Activated CD4-positive, alpha-beta T cell treated with anti-CD3 and anti-CD28 coated beads, Interleukin-2, amount 50 U/mL, for 24 hours (primary cell): ENCODE data around the gene SLC15A2.

Source experiments
- DNase-seq, 2 donors: peaks; one replicate each; pipeline ENCODE4 v3.0.0-alpha.2; 2020; ENCODE audit warnings: low read depth in 1 of 2, low spot score in 1 of 2

SLC15A2 gene

DNA sequence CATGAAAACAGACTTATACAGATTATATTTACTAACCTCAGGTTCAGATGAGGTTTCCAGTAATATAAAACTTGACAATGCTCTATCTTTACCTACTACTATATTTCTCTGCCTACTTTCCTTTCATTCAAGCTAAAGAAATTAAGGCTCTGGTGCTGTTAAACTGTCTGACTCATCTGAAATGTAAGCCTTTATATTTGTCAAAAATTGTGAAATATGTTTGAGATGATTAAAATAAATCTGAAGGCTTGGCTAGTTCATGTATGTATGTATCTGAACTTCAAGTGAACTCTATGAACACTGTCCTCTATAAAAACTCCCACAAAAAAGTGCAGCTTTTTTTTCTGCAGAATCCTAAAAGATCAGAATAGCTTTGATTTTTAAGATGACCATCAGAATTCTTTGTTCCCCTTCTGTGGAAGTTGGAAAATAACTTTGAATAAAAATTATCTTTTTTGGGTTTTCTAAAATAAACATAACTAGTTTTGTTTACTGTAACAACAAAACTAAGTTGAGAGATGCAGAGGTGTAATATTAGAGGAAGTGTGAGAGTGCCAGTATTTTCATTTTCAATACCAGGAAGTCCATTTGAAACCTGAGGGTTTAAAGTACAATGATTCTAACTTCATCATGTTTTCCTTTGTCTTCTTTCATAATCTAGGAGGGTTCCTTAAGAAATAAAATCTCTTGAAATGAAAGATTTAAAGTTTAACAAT, 85.7 kb downstream of the SLC15A2 start:
- DNase-seq: no peak

DNA sequence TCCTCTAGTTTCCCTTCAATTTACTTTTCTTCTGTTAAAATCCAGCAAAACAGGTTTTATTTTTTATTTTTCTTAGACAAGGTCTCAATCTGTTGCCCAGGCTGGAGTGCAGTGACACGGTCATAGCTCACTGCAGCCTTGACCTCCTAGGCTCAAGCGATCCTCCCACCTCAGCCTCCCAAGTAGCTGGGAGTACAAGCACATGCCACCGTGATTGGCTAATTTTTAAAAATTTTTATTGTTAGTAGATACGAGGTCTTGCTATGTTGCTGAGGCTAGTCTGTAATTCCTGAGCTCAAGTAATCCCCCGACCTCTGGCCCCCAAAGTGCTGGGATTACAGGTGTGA, 86.2 kb downstream of the SLC15A2 start:
- no peak for DNase-seq

DNA sequence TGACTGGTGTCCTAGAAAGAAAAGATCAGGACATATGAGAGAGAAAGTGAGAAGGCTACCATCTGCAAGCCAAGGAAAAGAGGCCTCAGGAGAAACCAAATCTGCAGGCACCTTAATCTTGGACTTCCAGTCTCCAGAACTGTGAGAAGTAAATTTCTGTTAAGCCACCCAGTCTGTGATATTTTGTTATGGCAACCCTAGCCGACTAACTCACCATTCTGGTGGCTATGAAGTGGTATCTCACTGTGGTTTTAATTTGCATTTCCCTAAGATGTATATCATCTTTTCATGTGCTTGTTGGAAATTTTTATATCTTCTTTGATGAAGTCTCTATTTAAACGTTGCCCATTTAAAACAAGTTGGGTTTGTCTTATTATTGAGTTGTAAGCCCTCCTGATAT, 87.3 kb downstream of the SLC15A2 start:
- DNase-seq: no peak

DNA sequence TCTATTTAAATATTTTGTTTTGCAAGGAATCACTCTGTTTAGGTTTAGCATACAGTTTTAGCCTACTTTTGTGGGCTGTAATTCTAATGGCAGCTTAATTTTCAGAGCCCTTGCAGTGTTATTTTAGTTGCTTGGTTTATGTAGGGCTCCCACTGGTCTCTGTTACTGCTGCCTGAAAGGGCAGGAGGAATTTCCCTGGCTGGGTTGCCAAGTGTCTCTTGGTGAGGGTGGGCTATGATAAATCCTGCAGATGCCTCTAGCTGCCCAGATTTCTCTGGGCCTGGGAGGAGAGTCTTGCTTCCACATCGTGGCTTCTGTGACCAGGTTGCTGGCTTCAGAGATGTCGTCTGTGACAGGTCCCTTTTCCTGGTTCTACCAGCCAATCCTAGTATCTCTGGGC, 91.6 kb downstream of the SLC15A2 start:
- no peak for DNase-seq

DNA sequence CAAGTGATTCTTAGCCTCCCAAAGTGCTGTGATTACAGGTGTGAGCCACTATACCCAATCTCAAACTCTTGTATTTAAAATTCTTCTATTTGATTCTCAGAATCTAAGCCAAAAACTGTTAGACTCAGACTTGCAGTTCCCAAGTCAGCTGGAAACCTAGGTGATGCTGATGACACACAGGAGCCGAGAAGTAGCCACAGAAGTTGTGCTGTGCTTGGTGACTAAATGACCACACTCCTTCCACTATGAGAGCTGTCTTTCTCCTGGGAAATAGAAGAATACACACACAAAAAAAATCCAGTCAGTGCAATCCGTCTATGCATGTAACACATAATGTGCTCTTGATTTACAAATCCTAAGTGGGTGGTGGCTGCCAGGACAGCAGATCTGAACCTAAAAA, 93.9 kb downstream of the SLC15A2 start:
- DNase-seq: no peak

DNA sequence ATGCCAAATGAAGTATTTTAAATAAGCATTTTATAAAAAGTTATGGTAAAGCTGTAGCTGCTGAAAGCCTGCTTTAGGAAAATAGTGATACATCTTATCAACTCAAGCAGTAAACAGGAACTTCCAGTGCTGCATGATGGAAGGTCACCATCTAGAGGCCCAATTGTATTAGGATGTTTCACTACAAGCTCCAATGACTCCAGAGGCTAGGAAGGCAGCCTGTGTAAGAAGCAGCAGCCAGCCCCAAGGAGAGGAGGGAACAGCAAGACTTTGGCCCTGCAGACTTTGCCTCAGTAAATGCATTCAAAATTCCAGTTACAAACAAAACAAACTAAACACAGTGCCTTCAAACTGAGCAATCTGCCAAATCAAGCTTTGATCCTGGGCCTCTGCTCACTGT, 95.7 kb downstream of the SLC15A2 start:
- DNase-seq: no peak

DNA sequence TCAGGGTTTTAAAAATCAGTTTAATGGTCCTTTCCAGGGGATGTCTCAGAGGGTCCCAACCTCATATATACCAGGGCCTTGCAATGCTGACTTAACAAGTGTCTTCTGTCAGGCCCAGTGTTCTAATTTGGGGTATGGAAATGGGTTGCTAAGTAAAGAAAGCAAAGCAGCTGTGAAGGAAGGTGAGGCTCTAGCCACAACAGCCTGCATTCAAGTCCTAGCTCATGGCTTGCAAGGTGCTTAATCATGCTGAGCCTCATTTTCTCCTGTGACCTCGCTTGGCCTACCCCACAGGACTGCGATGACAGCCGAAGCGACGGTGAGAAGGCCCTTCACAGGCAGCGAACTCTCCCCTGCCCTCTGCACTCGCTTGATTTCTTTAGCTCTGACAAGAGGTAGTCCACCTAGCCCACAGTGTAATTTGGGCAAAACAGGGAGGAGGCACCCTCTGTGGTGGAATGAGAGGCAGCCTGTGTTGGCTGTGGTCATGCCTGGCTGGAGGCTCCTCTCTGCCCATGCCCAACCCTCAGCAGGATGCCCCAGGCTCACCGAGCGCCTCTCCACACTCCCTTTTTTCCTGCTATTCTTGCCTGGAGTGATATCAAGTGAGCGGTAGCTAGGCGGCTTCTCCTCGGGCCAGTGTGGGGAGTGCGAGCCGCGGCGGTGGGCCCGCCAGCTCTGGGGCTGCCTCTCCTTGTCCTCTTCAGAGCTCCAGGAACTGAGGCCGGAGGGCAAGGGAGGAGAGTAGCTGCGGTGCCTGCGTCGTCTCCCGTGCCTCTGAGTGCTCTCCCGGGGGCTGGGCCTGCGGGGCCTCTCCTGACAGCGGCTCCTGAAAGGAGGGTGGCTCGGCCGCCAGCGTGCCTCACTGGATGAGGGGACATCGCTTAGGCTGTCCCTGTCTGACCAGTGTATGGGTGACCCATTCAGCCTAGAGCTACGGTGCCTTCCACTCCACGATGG, 98.7 kb downstream of the SLC15A2 start:
- DNase-seq: no peak
